Vagina (tissue), 2 donors: ENCODE results near the gene HYCC1.

Source experiments
- POLR2A ChIP-seq, 2 donors: fragments of 450-650 bp; IDR thresholded peaks; one replicate each; pipeline ENCODE4 v1.6.1; 2017; ENCODE audit warnings: antibody characterized with exemption in 2 of 2, mild to moderate bottlenecking in 2 of 2, moderate library complexity in 2 of 2
- POLR2AphosphoS5 ChIP-seq, 2 donors: sonication (generic); formaldehyde crosslinking; IDR thresholded peaks; one replicate each; pipeline ENCODE4 v1.9.0; 2017; ENCODE audit warnings: antibody characterized with exemption in 2 of 2, mild to moderate bottlenecking in 2 of 2, low read depth in 1 of 2; ENCODE audit not compliant: insufficient read depth in 1 of 2
- TF ChIP-seq, protein P1 (sequence below), 3 experiments: fragments of 450-650 bp in 2 of 3; fragments of 200-600 bp in 1 of 3; sonication (generic) in 1 of 3; IDR thresholded peaks; one replicate each; pipeline ENCODE4 v1.5.1; 2017 to 2019; ENCODE audit warnings: antibody characterized with exemption in 3 of 3, mild to moderate bottlenecking in 2 of 3, moderate library complexity in 2 of 3

- TF ChIP-seq POLR2AphosphoS5 (IDR thresholded peaks at IDR 0.05; ENCODE audit: insufficient read depth in 1 of 2, low read depth in 1 of 2), result no peak
- TF ChIP-seq, protein P1, sequence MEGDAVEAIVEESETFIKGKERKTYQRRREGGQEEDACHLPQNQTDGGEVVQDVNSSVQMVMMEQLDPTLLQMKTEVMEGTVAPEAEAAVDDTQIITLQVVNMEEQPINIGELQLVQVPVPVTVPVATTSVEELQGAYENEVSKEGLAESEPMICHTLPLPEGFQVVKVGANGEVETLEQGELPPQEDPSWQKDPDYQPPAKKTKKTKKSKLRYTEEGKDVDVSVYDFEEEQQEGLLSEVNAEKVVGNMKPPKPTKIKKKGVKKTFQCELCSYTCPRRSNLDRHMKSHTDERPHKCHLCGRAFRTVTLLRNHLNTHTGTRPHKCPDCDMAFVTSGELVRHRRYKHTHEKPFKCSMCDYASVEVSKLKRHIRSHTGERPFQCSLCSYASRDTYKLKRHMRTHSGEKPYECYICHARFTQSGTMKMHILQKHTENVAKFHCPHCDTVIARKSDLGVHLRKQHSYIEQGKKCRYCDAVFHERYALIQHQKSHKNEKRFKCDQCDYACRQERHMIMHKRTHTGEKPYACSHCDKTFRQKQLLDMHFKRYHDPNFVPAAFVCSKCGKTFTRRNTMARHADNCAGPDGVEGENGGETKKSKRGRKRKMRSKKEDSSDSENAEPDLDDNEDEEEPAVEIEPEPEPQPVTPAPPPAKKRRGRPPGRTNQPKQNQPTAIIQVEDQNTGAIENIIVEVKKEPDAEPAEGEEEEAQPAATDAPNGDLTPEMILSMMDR (IDR thresholded peaks at IDR 0.05), result no peak
- TF ChIP-seq POLR2A (IDR thresholded peaks at IDR 0.05), result no peak
Measured at GRCh38 chr7:23003505-23004246, 10.3 kb downstream of the HYCC1 start.
